Measurements from ENCODE around the gene DLG5.

DLG5 gene

GRCh38 chr10:77872151-77872946, 54.2 kb downstream of the DLG5 start:
- CTCF ChIA-PET = interaction anchor here (0.5 kb wide), 1 partner anchor 118 kb away, joined by 3 read pairs; no protein-coding TSS in a partner anchor
- peak overlapping the region; percentile 93 for H3K27ac ChIP-seq
- POLR2A ChIA-PET (ENCODE audit: low non-redundant PET) = no interaction called here
- no peak for DNase-seq (ENCODE audit: low spot score)
- no peak for TF ChIP-seq CTCF (conservative IDR thresholded peaks at IDR 0.05; ENCODE audit: low read depth)

- peak overlapping the region; percentile 93 for H3K27ac ChIP-seq
- ChIA-PET CTCF (interaction anchor here (0.5 to 1.0 kb wide), 3 partner anchors 23 to 559 kb away, joined by 3 to 4 read pairs (median 3); no protein-coding TSS in a partner anchor), POLR2A (ENCODE audit: low non-redundant PET) (no interaction called here)
- no peak for DNase-seq (ENCODE audit: low spot score)
- no peak for TF ChIP-seq CTCF (conservative IDR thresholded peaks at IDR 0.05; ENCODE audit: low read depth)
Measured at GRCh38 chr10:77869626-77870420, 56.7 kb downstream of the DLG5 start.

GRCh38 chr10:77868523-77868922, 58.0 kb downstream of the DLG5 start:
- no peak for TF ChIP-seq CTCF (conservative IDR thresholded peaks at IDR 0.05; ENCODE audit: low read depth)
- H3K27ac ChIP-seq = peak overlapping the region; percentile 42
- ChIA-PET POLR2A (ENCODE audit: low non-redundant PET) (no interaction called here), CTCF (no interaction called here)
- no peak for DNase-seq (ENCODE audit: low spot score)

- peak; percentile 57 for DNase-seq (ENCODE audit: low spot score)
- ChIA-PET CTCF (interaction anchor here (0.6 to 1.0 kb wide), 2 partner anchors 11 to 991 kb away, joined by 4 to 5 read pairs; no protein-coding TSS in a partner anchor), POLR2A (ENCODE audit: low non-redundant PET) (no interaction called here)
- H3K27ac ChIP-seq = peak overlapping the region; percentile 51
- TF ChIP-seq CTCF (conservative IDR thresholded peaks at IDR 0.05; ENCODE audit: low read depth) = no peak
Measured at GRCh38 chr10:77867124-77867719, 59.3 kb downstream of the DLG5 start.

GRCh38 chr10:77866598-77866997, 60.0 kb downstream of the DLG5 start:
- H3K27ac ChIP-seq = peak overlapping the region; percentile 51
- ChIA-PET CTCF (no interaction called here), POLR2A (ENCODE audit: low non-redundant PET) (no interaction called here)
- DNase-seq (ENCODE audit: low spot score) = no peak
- TF ChIP-seq CTCF (conservative IDR thresholded peaks at IDR 0.05; ENCODE audit: low read depth) = no peak

GRCh38 chr10:77865580-77866324, 60.8 kb downstream of the DLG5 start:
- no peak for TF ChIP-seq CTCF (conservative IDR thresholded peaks at IDR 0.05; ENCODE audit: low read depth)
- POLR2A ChIA-PET (ENCODE audit: low non-redundant PET) = no interaction called here
- CTCF ChIA-PET = no interaction called here
- DNase-seq (ENCODE audit: low spot score) = peak; percentile 38
- H3K27ac ChIP-seq = peak overlapping the region; percentile 51
